K562 (cell line): Measurements from ENCODE around the gene PITPNB. TPM values are rescaled to one million over a fixed set of nuclear protein-coding genes. Genes with fewer than 3 reads are reported as not detected.
A peak's percentile ranks its signal among the peaks of the same experiment; 100 is the strongest.

Source experiments
- ATAC-seq: fragments of 200-7000 bp; cut with Tn5 transposase; 3 replicates; pipeline ENCODE4 v1.9.1; 2020; ENCODE audit warnings: moderate library complexity
- BruUV-seq: library from RNA; stranded (reverse); fragments of 400-500 nt; replicated peaks from 2 replicates; lab custom pipeline; 2021; lab: Mats Ljungman, UMichigan
- CTCF ChIA-PET: fragments of 300-600 bp; formaldehyde crosslinking; extraction: SDS; loops from one replicate; lab custom pipeline; 2021; ENCODE audit warnings: low intra/inter-chr PET ratio; lab: Yijun Ruan, JAX
- POLR2A ChIA-PET: fragments of 300-600, 350-650 bp; sonication (Branson Sonifier 250); formaldehyde crosslinking; extraction: SDS; loops from one replicate; lab custom pipeline; 2021; ENCODE audit warnings: antibody characterized with exemption, inconsistent platforms; lab: Yijun Ruan, JAX
- DNase-seq, 4 experiments: peaks; one replicate each; pipeline versions ENCODE4 v3.0.0 to v3.0.0-alpha.2; 2011 to 2018; ENCODE audit warnings: low spot score in 3 of 4, mixed read lengths in 3 of 4; ENCODE audit errors: extremely low read depth in 1 of 4
- FAIRE-seq: peaks from 2 replicates; lab custom pipeline; 2011; peaks lifted over from hg19 to GRCh38; lab: Jason Lieb, UNC
- H2AFZ ChIP-seq: 2 replicates; pipeline ENCODE4 v1.6.0; 2011; ENCODE audit warnings: low read depth, low read length, control low read depth, inconsistent platforms
- H3K27ac ChIP-seq: fragments of 200-600 bp; 3 replicates; pipeline ENCODE4 v1.8.0; 2011; ENCODE audit warnings: low read depth, mild to moderate bottlenecking, control low read depth, inconsistent platforms, low read length, moderate library complexity, mixed read lengths; ENCODE audit errors: extremely low read depth
- H3K27me3 ChIP-seq, 2 experiments: fragments of 300-600 bp in 1 of 2; 2 replicates in 1 of 2; 3 replicates in 1 of 2; pipeline versions ENCODE4 v1.6.0 to v1.8.0; 2011; ENCODE audit warnings: inconsistent platforms in 2 of 2, low read length in 2 of 2, mild to moderate bottlenecking in 1 of 2, mixed read lengths in 1 of 2, moderate library complexity in 1 of 2; ENCODE audit not compliant: control insufficient read depth in 2 of 2, insufficient read depth in 2 of 2
- H3K36me3 ChIP-seq: fragments of 300-600 bp; 3 replicates; pipeline ENCODE4 v1.8.0; 2011; ENCODE audit warnings: mild to moderate bottlenecking, low read length, inconsistent platforms; ENCODE audit not compliant: control insufficient read depth, insufficient read depth
- H3K4me1 ChIP-seq, 2 experiments: fragments of 200-600 bp in 1 of 2; replicated peaks in 1 of 2; 2 replicates in 1 of 2; 3 replicates in 1 of 2; pipeline versions ENCODE4 v1.5.1 to v1.8.0; 2011; ENCODE audit warnings: inconsistent platforms in 2 of 2, low read length in 2 of 2, mild to moderate bottlenecking in 1 of 2, mixed read lengths in 1 of 2, moderate library complexity in 1 of 2; ENCODE audit not compliant: control insufficient read depth in 2 of 2, insufficient read depth in 2 of 2
- H3K4me2 ChIP-seq: 2 replicates; pipeline ENCODE4 v1.6.1; 2011; ENCODE audit warnings: low read length, control low read depth, inconsistent platforms, mixed read lengths; ENCODE audit not compliant: insufficient read depth
- H3K4me3 ChIP-seq: fragments of 200-600 bp; sonication (generic), shearing (Covaris generic); 2 replicates; pipeline ENCODE4 v1.5.1; 2016; ENCODE audit warnings: control low read depth, inconsistent platforms
- H3K79me2 ChIP-seq: fragments of 200-600 bp; 3 replicates; pipeline ENCODE4 v1.8.0; 2011; ENCODE audit warnings: low read length, inconsistent platforms; ENCODE audit not compliant: control insufficient read depth, insufficient read depth
- H3K9ac ChIP-seq, 2 experiments: 2 replicates each; pipeline versions ENCODE4 v1.6.0 to v1.6.1; 2011; ENCODE audit warnings: low read depth in 2 of 2, low read length in 2 of 2, control low read depth in 1 of 2, inconsistent platforms in 1 of 2, mild to moderate bottlenecking in 1 of 2, mixed read lengths in 1 of 2; ENCODE audit not compliant: insufficient read depth in 1 of 2
- H3K9me1 ChIP-seq: one replicate; pipeline ENCODE4 v1.6.0; 2011; ENCODE audit warnings: inconsistent platforms, mild to moderate bottlenecking, low read length, moderate library complexity; ENCODE audit not compliant: control insufficient read depth, insufficient read depth
- H3K9me3 ChIP-seq: replicated peaks from 2 replicates; pipeline ENCODE4 v1.5.1; 2011; ENCODE audit warnings: low read depth, low read length, inconsistent platforms; ENCODE audit not compliant: control insufficient read depth, insufficient read depth
- H4K20me1 ChIP-seq: replicated peaks from 2 replicates; pipeline ENCODE4 v1.6.1; 2011; ENCODE audit warnings: low read length, inconsistent platforms, mixed read lengths; ENCODE audit not compliant: control insufficient read depth, insufficient read depth
- CHD4 ChIP-seq: fragments of 200-600 bp; sonication (generic); IDR thresholded peaks from 3 replicates; pipeline ENCODE4 v1.6.1; 2012; ENCODE audit warnings: low read depth, mild to moderate bottlenecking, mixed read lengths, low read length, inconsistent platforms; ENCODE audit not compliant: insufficient read depth, insufficient replicate concordance, poor library complexity, severe bottlenecking
- ERF ChIP-seq: fragments of 450-650 bp; formaldehyde crosslinking; IDR thresholded peaks from 2 replicates; pipeline ENCODE4 v1.4.0; 2020; ENCODE audit warnings: mild to moderate bottlenecking, mixed read lengths
- FOXA1 ChIP-seq: fragments of 450-650 bp; IDR thresholded peaks from 2 replicates; pipeline ENCODE4 v1.6.1; 2016; ENCODE audit warnings: mild to moderate bottlenecking, borderline replicate concordance
- NRF1 ChIP-seq, 2 experiments: fragments of 450-650 bp; IDR thresholded peaks in 1 of 2; conservative IDR thresholded peaks in 1 of 2; 2 replicates each; pipeline ENCODE4 v1.6.1; 2014; ENCODE audit warnings: mild to moderate bottlenecking in 2 of 2
- PURB ChIP-seq: sonication (generic); formaldehyde crosslinking; IDR thresholded peaks from 2 replicates; pipeline ENCODE4 v1.9.0; 2021; ENCODE audit warnings: low read depth, mild to moderate bottlenecking, missing genetic modification reagents
- RAD21 ChIP-seq, 2 experiments: fragments of 250-450 bp in 1 of 2; fragments of 450-650 bp in 1 of 2; sonication (Bioruptor Pico) in 1 of 2; formaldehyde crosslinking in 1 of 2; IDR thresholded peaks in 1 of 2; conservative IDR thresholded peaks in 1 of 2; 2 replicates each; pipeline versions ENCODE4 v1.4.0 to v1.8.0; 2020 to 2022; ENCODE audit warnings: mild to moderate bottlenecking in 2 of 2, moderate library complexity in 1 of 2
- RHOXF2B ChIP-seq: fragments of 250-450 bp; sonication (Bioruptor Pico); conservative IDR thresholded peaks from 2 replicates; pipeline ENCODE4 v1.5.1; 2021
- ZNF282 ChIP-seq: sonication (generic); formaldehyde crosslinking; IDR thresholded peaks from 2 replicates; pipeline ENCODE4 v1.8.1; 2023; ENCODE audit warnings: missing genetic modification reagents
- ZNF644 ChIP-seq: fragments of 200-800 bp; sonication (Bioruptor generic); IDR thresholded peaks from 2 replicates; pipeline ENCODE4 v1.6.1; 2016; ENCODE audit warnings: low read depth, missing genetic modification characterization, missing compliant biosample characterization
- WGBS: fragments of 100-300 bp; shearing (Covaris generic); methylation state at CpG from one replicate; pipeline ENCODE4 v1.1.6; 2016; ENCODE audit warnings: low coverage, mixed read lengths; ENCODE audit not compliant: insufficient coverage; ENCODE audit errors: missing lambda C conversion rate; 5-methylcytosine and 5-hydroxymethylcytosine counted together
- in situ Hi-C: fragments of 300-500 bp; cut with MboI; formaldehyde crosslinking; loops from 4 replicates; pipeline ENCODE4 v1.15.0; 2018; ENCODE audit warnings: inconsistent platforms, mixed read lengths
- intact Hi-C: fragments of 100-400 bp; cut with micrococcal nuclease; formaldehyde crosslinking; loops from 2 replicates; pipeline ENCODE4 v1.14.2; 2022
- polyA plus RNA-seq, 8 experiments: library from polyadenylated mRNA; depleted of rRNA in 4 of 8; stranded (reverse) in 5 of 8; unstranded in 3 of 8; fragments of >200 nt; fragmentation: Nextera tagmentation in 2 of 8; fragmentation: Illumina TruSeq in 1 of 8; extraction: Ambion mirVana in 2 of 8; extraction: Trizol in 1 of 8; gene quantifications; 2 replicates each; pipeline versions ENCODE4 v1.2.1 to v1.2.3, GENCODE V29; 2011 to 2014; ENCODE audit warnings: inconsistent platforms in 1 of 8, missing spikeins in 1 of 8
- total RNA-seq, 7 experiments: library from RNA; depleted of rRNA in 6 of 7; stranded (reverse); fragments of >200 nt in 6 of 7; fragmentation: Illumina TruSeq in 2 of 7; extraction: Trizol in 2 of 7; gene quantifications; 2 replicates each; pipeline versions ENCODE4 v1.2.1 to v1.2.3, GENCODE V29; 2011 to 2021; ENCODE audit warnings: low replicate concordance in 1 of 7
- TF ChIP-seq, protein P1 (sequence below), 3 experiments: IDR thresholded peaks in 2 of 3; conservative IDR thresholded peaks in 1 of 3; 2 replicates each; pipeline ENCODE4 v1.5.1; 2011 to 2012; ENCODE audit warnings: low read length in 3 of 3, mild to moderate bottlenecking in 3 of 3, control low read depth in 2 of 3, improper control_type of control experiment in 1 of 3, inconsistent platforms in 1 of 3, low read depth in 1 of 3, mixed read lengths in 1 of 3, moderate library complexity in 1 of 3; ENCODE audit not compliant: insufficient read depth in 2 of 3
- TF ChIP-seq, protein P2 (sequence below): fragments of 250-450 bp; sonication (Bioruptor Pico); IDR thresholded peaks from 2 replicates; pipeline ENCODE4 v1.8.0; 2022; ENCODE audit warnings: moderate library complexity, mild to moderate bottlenecking, inconsistent platforms
- TF ChIP-seq, protein P3 (sequence below): fragments of 250-450 bp; sonication (Bioruptor Pico); IDR thresholded peaks from 2 replicates; pipeline ENCODE4 v1.4.0; 2020; ENCODE audit warnings: borderline replicate concordance
- TF ChIP-seq, protein P4 (sequence below): fragments of 450-650 bp; IDR thresholded peaks from 2 replicates; pipeline ENCODE4 v1.7.1; 2018; ENCODE audit warnings: mild to moderate bottlenecking, low read depth; ENCODE audit not compliant: partially characterized antibody

The PITPNB gene
- total and polyA plus RNA-seq, 9 of the 15 experiments (the other 6 are each of a cell fraction or from before 2014, with no cell fraction given) = 13.1 to 52.4 (median 34.7) TPM

DNA sequence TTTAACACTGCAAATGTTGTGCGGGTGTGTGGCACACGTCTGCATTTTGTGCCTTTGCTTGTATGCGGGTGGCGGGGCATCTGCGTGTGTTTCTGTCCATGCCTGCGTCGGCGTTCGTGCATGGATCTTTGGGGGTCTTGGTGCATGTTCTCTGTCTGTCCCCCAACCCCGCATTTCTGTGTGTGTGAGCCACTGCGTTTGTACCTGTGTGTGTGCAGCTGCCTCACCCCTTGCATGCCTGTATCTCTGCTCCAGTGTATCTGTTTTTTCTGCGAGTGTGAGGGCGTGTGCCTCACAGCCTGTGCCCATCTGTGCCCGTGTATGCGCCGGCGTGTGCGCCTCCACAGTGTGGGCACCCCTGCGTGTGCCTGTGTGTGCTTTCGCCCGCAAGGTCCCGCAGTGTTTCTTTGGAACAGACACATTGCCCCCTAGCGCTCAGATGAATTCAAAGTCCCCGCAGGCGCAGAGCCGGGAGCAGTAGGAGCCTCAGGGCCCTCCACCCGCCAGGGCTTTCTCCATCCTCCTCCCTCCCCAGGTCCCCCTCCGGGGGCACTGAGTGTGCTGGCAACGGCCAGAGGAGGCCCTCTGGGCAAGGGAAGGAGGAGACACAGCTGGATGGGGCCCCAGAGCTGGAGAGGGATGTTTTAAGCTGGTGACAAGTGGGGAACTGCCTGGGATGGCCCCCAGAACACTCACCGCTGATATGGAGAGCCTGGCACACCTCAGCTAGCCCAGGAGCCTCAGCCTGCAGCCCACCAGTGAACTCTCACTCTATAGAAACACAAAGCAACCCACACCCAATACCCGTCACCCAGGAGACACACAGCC lies 114.4 kb downstream of the PITPNB start:
- POLR2A ChIA-PET = no interaction called here
- ATAC-seq (peak; percentile 94), DNase-seq (peak; percentile 47 to 67 (median 52)), FAIRE-seq (peak; percentile 65)
- intact Hi-C loops (loop anchor here (5.0 to 10.0 kb wide), 3 partner anchors 202 to 1050 kb away; no protein-coding TSS in a partner anchor), in situ Hi-C loops (loop anchor here (25.0 kb wide), 2 partner anchors 392 to 1042 kb away; no protein-coding TSS in a partner anchor)
- Histone ChIP-seq H3K4me1 (peaks cover 0 to 30% of the 10 kb centered on the region in 2 experiments; a peak in 2 of 5 replicates), H2AFZ (no peak overlapping the region), H3K36me3 (no peaks in the 10 kb centered on the region), H3K27me3 (peaks cover 2 to 40% of the 10 kb centered on the region in 2 experiments), H3K9me1 (no peaks in the 10 kb centered on the region), H3K79me2 (no peaks in the 10 kb centered on the region), H3K4me3 (no peak overlapping the region), H3K27ac (no peak overlapping the region), H4K20me1 (0 out of 2 replicates have a peak, but pooled peaks cover 4% of the 10 kb centered on the region), H3K4me2 (no peak overlapping the region), H3K9ac (no peak overlapping the region), H3K9me3 (no peaks in the 10 kb centered on the region)
- CTCF ChIA-PET = interaction anchor here (0.6 to 1.0 kb wide), 2 partner anchors 398 to 1048 kb away, joined by 3 read pairs; no protein-coding TSS in a partner anchor
- no TSS peak for BruUV-seq
- WGBS = 5% methylated on average over 24 of the region's 31 CpGs
- TF ChIP-seq ZNF282 (no peak), FOXA1 (no peak), ZNF644 (tag) (no peak), NRF1 (conservative IDR thresholded peaks at IDR 0.05 in 1 of 2, IDR thresholded peaks at IDR 0.05 in 1 of 2) (peak; percentile 25 to 50; a peak in 2 of 4 replicates), RAD21 (CRISPR knock-in tag; conservative IDR thresholded peaks at IDR 0.05 in 1 of 2, IDR thresholded peaks at IDR 0.05 in 1 of 2) (peak; percentile 59 to 77), PURB (CRISPR knock-in tag) (no peak), RHOXF2B (CRISPR knock-in tag) (no peak), CHD4 (no peak), ERF (CRISPR knock-in tag) (no peak)
- TF ChIP-seq, protein P1, sequence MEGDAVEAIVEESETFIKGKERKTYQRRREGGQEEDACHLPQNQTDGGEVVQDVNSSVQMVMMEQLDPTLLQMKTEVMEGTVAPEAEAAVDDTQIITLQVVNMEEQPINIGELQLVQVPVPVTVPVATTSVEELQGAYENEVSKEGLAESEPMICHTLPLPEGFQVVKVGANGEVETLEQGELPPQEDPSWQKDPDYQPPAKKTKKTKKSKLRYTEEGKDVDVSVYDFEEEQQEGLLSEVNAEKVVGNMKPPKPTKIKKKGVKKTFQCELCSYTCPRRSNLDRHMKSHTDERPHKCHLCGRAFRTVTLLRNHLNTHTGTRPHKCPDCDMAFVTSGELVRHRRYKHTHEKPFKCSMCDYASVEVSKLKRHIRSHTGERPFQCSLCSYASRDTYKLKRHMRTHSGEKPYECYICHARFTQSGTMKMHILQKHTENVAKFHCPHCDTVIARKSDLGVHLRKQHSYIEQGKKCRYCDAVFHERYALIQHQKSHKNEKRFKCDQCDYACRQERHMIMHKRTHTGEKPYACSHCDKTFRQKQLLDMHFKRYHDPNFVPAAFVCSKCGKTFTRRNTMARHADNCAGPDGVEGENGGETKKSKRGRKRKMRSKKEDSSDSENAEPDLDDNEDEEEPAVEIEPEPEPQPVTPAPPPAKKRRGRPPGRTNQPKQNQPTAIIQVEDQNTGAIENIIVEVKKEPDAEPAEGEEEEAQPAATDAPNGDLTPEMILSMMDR (IDR thresholded peaks at IDR 0.05 in 2 of 3, conservative IDR thresholded peaks at IDR 0.05 in 1 of 3; ENCODE audit: insufficient read depth in 2 of 3, low read depth in 1 of 3, low read length in 3 of 3) = peak; percentile 63 to 70 (median 67)
- TF ChIP-seq, protein P2, sequence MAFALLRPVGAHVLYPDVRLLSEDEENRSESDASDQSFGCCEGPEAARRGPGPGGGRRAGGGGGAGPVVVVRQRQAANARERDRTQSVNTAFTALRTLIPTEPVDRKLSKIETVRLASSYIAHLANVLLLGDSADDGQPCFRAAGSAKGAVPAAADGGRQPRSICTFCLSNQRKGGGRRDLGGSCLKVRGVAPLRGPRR (CRISPR knock-in tag) = no peak
- TF ChIP-seq, protein P3, sequence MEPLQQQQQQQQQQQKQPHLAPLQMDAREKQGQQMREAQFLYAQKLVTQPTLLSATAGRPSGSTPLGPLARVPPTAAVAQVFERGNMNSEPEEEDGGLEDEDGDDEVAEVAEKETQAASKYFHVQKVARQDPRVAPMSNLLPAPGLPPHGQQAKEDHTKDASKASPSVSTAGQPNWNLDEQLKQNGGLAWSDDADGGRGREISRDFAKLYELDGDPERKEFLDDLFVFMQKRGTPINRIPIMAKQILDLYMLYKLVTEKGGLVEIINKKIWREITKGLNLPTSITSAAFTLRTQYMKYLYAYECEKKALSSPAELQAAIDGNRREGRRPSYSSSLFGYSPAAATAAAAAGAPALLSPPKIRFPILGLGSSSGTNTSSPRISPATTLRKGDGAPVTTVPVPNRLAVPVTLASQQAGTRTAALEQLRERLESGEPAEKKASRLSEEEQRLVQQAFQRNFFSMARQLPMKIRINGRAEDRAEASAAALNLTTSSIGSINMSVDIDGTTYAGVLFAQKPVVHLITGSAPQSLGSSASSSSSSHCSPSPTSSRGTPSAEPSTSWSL (CRISPR knock-in tag) = no peak
- TF ChIP-seq, protein P4, sequence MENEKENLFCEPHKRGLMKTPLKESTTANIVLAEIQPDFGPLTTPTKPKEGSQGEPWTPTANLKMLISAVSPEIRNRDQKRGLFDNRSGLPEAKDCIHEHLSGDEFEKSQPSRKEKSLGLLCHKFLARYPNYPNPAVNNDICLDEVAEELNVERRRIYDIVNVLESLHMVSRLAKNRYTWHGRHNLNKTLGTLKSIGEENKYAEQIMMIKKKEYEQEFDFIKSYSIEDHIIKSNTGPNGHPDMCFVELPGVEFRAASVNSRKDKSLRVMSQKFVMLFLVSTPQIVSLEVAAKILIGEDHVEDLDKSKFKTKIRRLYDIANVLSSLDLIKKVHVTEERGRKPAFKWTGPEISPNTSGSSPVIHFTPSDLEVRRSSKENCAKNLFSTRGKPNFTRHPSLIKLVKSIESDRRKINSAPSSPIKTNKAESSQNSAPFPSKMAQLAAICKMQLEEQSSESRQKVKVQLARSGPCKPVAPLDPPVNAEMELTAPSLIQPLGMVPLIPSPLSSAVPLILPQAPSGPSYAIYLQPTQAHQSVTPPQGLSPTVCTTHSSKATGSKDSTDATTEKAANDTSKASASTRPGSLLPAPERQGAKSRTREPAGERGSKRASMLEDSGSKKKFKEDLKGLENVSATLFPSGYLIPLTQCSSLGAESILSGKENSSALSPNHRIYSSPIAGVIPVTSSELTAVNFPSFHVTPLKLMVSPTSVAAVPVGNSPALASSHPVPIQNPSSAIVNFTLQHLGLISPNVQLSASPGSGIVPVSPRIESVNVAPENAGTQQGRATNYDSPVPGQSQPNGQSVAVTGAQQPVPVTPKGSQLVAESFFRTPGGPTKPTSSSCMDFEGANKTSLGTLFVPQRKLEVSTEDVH = no peak
